Iris pigment epithelial cell (primary cell): ENCODE data around the gene TDP2.
"Not testable (repeated sequence)": the region's sequence is repeated elsewhere in the genome, so short reads cannot be mapped to it uniquely, and the experiment has no call there.

Experiments used
- DNase-seq: peaks from one replicate; pipeline ENCODE4 v3.0.0-alpha.2; 2011; ENCODE audit warnings: low read depth

TDP2 gene

GRCh38 chr6:24646771-24647170 is 19.9 kb downstream of the TDP2 start:
- peak; percentile 39 for DNase-seq

- DNase-seq = no peak
Measured at GRCh38 chr6:24644377-24644776, 22.3 kb downstream of the TDP2 start.

- no peak for DNase-seq
Measured at GRCh38 chr6:24643920-24644319, 22.8 kb downstream of the TDP2 start.

GRCh38 chr6:24642061-24642460 is 24.6 kb downstream of the TDP2 start:
- DNase-seq = no peak

GRCh38 chr6:24640631-24641030 is 26.1 kb downstream of the TDP2 start:
- DNase-seq = not testable (repeated sequence)

GRCh38 chr6:24640166-24640565 is 26.5 kb downstream of the TDP2 start:
- no peak for DNase-seq

- no peak for DNase-seq
Measured at GRCh38 chr6:24636681-24637080, 30.0 kb downstream of the TDP2 start.

- no peak for DNase-seq
Measured at GRCh38 chr6:24632573-24632972, 34.1 kb downstream of the TDP2 start.

GRCh38 chr6:24631671-24632070 is 35.0 kb downstream of the TDP2 start:
- DNase-seq = no peak

- no peak for DNase-seq
Measured at GRCh38 chr6:24630856-24631505, 35.7 kb downstream of the TDP2 start.

- DNase-seq = no peak
Measured at GRCh38 chr6:24621626-24622289, 44.9 kb downstream of the TDP2 start.

- DNase-seq = no peak
Measured at GRCh38 chr6:24620637-24621036, 46.1 kb downstream of the TDP2 start.

GRCh38 chr6:24619661-24620060 is 47.0 kb downstream of the TDP2 start:
- no peak for DNase-seq

- no peak for DNase-seq
Measured at GRCh38 chr6:24614648-24615047, 52.1 kb downstream of the TDP2 start.

- DNase-seq = no peak
Measured at GRCh38 chr6:24614043-24614420, 52.7 kb downstream of the TDP2 start.

GRCh38 chr6:24613361-24614042 is 53.2 kb downstream of the TDP2 start:
- no peak for DNase-seq

- no peak for DNase-seq
Measured at GRCh38 chr6:24610672-24611071, 56.0 kb downstream of the TDP2 start.

- no peak for DNase-seq
Measured at GRCh38 chr6:24607310-24608105, 59.2 kb downstream of the TDP2 start.

GRCh38 chr6:24606200-24606930 is 60.3 kb downstream of the TDP2 start:
- no peak for DNase-seq

GRCh38 chr6:24603241-24603640 is 63.5 kb downstream of the TDP2 start:
- DNase-seq = no peak

GRCh38 chr6:24600903-24601302 is 65.8 kb downstream of the TDP2 start:
- DNase-seq = no peak
